SK-N-SH treated with all-trans-retinoic acid at 6 μM for 48 hours (cell line): ENCODE measurements around the gene BAIAP2L1.
A peak's percentile ranks its signal among the peaks of the same experiment; 100 is the strongest.

Experiments
- ATAC-seq: fragments of 200-7000 bp; cut with Tn5 transposase; 3 replicates; pipeline ENCODE4 v1.9.1; 2020; ENCODE audit warnings: mild to moderate bottlenecking, moderate library complexity
- ARNTL ChIP-seq: fragments of 450-650 bp; formaldehyde crosslinking; IDR thresholded peaks from 2 replicates; pipeline ENCODE4 v1.5.0; 2020; ENCODE audit warnings: low read depth, mild to moderate bottlenecking, moderate library complexity, borderline replicate concordance
- BACH2 ChIP-seq: fragments of 250-450 bp; sonication (Bioruptor Pico); IDR thresholded peaks from 2 replicates; pipeline ENCODE4 v1.9.0; 2021; ENCODE audit warnings: mild to moderate bottlenecking, borderline replicate concordance
- GLIS3 ChIP-seq: fragments of 250-450 bp; sonication (Bioruptor Pico); IDR thresholded peaks from 2 replicates; pipeline ENCODE4 v1.5.0; 2020; ENCODE audit warnings: mild to moderate bottlenecking, moderate library complexity
- ISL1 ChIP-seq: fragments of 250-450 bp; sonication (Bioruptor Pico); IDR thresholded peaks from 2 replicates; pipeline ENCODE4 v2.1.2; 2022; ENCODE audit warnings: mild to moderate bottlenecking, moderate library complexity
- OSR1 ChIP-seq: fragments of 250-450 bp; sonication (Bioruptor Pico); IDR thresholded peaks from 2 replicates; pipeline ENCODE4 v1.8.0; 2022; ENCODE audit warnings: moderate library complexity, mild to moderate bottlenecking, inconsistent platforms
- PATZ1 ChIP-seq: fragments of 250-450 bp; sonication (Bioruptor Pico); IDR thresholded peaks from 2 replicates; pipeline ENCODE4 v1.8.0; 2020; ENCODE audit warnings: mild to moderate bottlenecking, moderate library complexity, borderline replicate concordance
- PPARA ChIP-seq: fragments of 250-450 bp; sonication (Bioruptor Pico); IDR thresholded peaks from 2 replicates; pipeline ENCODE4 v1.5.0; 2020; ENCODE audit warnings: mild to moderate bottlenecking, borderline replicate concordance
- RARB ChIP-seq: fragments of 250-450 bp; sonication (Bioruptor Pico); IDR thresholded peaks from 2 replicates; pipeline ENCODE4 v1.8.0; 2021; ENCODE audit warnings: mild to moderate bottlenecking, moderate library complexity
- SNAI2 ChIP-seq: fragments of 250-450 bp; sonication (Bioruptor Pico); IDR thresholded peaks from 2 replicates; pipeline ENCODE4 v1.5.0; 2020; ENCODE audit warnings: mild to moderate bottlenecking, moderate library complexity
- ZC3H10 ChIP-seq: fragments of 250-450 bp; sonication (Bioruptor Pico); IDR thresholded peaks from 2 replicates; pipeline ENCODE4 v1.5.1; 2021; ENCODE audit warnings: mild to moderate bottlenecking, moderate library complexity
- ZFP3 ChIP-seq: fragments of 250-450 bp; sonication (Bioruptor Pico); IDR thresholded peaks from 2 replicates; pipeline ENCODE4 v1.5.0; 2020; ENCODE audit warnings: mild to moderate bottlenecking, moderate library complexity
- ZNF70 ChIP-seq: fragments of 450-650 bp; formaldehyde crosslinking; IDR thresholded peaks from 2 replicates; pipeline ENCODE4 v1.5.0; 2020; ENCODE audit warnings: mild to moderate bottlenecking, moderate library complexity
- ZNF8 ChIP-seq: fragments of 450-650 bp; formaldehyde crosslinking; IDR thresholded peaks from 2 replicates; pipeline ENCODE4 v1.5.0; 2020; ENCODE audit warnings: mild to moderate bottlenecking, moderate library complexity
- TF ChIP-seq, protein P1 (sequence below): fragments of 250-450 bp; sonication (Bioruptor Pico); IDR thresholded peaks from 2 replicates; pipeline ENCODE4 v1.5.1; 2020; ENCODE audit warnings: low read depth, mild to moderate bottlenecking, moderate library complexity
- TF ChIP-seq, protein P2 (sequence below): fragments of 250-450 bp; sonication (Bioruptor Pico); IDR thresholded peaks from 2 replicates; pipeline ENCODE4 v1.8.0; 2021; ENCODE audit warnings: low read depth, mild to moderate bottlenecking, moderate library complexity, borderline replicate concordance
- TF ChIP-seq, protein P3 (sequence below): fragments of 250-450 bp; sonication (Bioruptor Pico); IDR thresholded peaks from 2 replicates; pipeline ENCODE4 v1.5.1; 2021; ENCODE audit warnings: mild to moderate bottlenecking, moderate library complexity

The BAIAP2L1 gene

GRCh38 chr7:98287486-98287959 lies 113.4 kb downstream of the BAIAP2L1 start:
- no peak for ATAC-seq
- no peak for TF ChIP-seq ARNTL (CRISPR knock-in tag)
- no peak for TF ChIP-seq RARB (CRISPR knock-in tag)
- TF ChIP-seq PPARA (CRISPR knock-in tag), result no peak
- no peak for TF ChIP-seq ZNF70 (CRISPR knock-in tag)
- no peak for TF ChIP-seq PATZ1 (CRISPR knock-in tag)

GRCh38 chr7:98286701-98287485 lies 114.0 kb downstream of the BAIAP2L1 start:
- no peak for TF ChIP-seq RARB (CRISPR knock-in tag)
- no peak for TF ChIP-seq SNAI2 (CRISPR knock-in tag)
- TF ChIP-seq ZFP3 (CRISPR knock-in tag), result no peak
- no peak for TF ChIP-seq PATZ1 (CRISPR knock-in tag)
- TF ChIP-seq GLIS3 (CRISPR knock-in tag), result no peak
- TF ChIP-seq ZNF70 (CRISPR knock-in tag), result no peak
- no peak for ATAC-seq

DNA sequence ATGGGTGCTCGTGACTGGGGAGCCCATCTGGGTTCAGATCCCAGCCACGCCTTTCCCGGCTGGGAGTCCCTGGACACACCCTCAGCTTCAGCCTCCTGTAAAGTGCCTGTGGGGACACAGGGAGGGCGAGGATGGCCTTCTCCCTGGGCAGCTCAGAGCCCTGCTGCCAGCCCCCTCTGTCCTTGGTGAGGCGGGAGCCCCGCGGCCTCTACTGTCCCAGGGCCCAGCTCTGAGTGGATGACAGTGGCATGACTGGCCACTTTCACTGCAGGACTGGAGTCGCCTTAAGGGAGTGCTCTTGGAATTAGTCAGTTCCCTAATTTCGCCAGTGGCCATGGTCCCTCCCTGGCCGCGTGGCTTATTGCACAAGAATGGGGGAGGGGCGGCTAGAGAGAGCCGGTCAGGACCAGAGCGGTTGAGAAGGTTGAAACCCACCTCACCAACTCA lies 114.8 kb downstream of the BAIAP2L1 start:
- no peak for TF ChIP-seq GLIS3 (CRISPR knock-in tag)
- TF ChIP-seq ZFP3 (CRISPR knock-in tag), result 0 out of 2 replicates have a peak, but pooled peaks have one; percentile 45
- ATAC-seq, result no peak

DNA sequence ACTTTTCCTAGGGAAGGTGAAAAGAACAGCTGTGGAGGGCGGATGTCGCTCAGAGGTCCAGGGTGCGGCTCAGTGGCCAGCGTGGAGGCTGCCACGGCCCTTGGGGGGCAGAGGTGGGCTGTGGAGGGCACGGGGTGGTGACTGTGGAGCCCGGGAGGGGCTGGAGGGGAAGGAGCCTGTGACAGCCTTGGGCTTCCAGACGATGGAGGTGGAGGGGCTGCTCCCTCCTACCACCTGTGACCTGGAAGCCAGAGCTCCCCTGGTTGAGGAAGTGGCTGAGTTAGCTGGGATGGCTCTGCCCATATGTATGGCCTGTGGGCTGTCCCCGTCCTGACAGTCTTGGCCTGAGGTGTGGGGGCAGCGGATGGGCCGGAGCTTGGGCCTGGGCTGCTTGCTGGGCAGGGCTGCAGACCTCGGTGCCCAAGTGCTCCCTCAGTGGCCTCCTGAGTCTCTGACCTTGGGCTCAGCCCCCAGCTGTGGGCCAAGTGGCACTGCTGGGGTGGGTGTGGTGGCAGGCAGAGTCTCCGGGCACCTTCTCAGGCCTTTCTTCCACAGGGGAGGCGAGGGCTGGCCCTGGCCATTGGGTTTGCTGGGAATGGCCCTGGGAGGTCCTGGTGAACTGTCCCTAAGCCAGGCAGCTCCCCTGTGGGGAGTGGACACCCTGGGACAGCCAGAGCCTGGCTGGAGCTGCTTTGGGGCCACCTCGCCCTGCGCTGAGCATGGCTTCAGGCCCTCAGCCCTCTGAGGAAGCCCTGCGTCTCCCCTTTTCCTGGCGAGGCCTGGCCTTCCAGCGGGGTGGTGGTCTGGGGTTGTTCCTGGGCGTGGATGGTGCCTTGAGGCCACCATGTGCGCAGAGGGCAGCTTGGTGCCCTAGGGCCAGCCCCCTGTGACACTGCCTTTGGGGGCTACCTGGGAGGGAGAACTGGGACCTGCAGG lies 115.5 kb downstream of the BAIAP2L1 start:
- no peak for ATAC-seq
- TF ChIP-seq OSR1 (CRISPR knock-in tag) (no peak), PPARA (CRISPR knock-in tag) (no peak), ZNF8 (CRISPR knock-in tag) (no peak)
- TF ChIP-seq, protein P1, sequence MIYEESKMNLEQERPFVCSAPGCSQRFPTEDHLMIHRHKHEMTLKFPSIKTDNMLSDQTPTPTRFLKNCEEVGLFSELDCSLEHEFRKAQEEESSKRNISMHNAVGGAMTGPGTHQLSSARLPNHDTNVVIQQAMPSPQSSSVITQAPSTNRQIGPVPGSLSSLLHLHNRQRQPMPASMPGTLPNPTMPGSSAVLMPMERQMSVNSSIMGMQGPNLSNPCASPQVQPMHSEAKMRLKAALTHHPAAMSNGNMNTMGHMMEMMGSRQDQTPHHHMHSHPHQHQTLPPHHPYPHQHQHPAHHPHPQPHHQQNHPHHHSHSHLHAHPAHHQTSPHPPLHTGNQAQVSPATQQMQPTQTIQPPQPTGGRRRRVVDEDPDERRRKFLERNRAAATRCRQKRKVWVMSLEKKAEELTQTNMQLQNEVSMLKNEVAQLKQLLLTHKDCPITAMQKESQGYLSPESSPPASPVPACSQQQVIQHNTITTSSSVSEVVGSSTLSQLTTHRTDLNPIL (CRISPR knock-in tag), result no peak
- TF ChIP-seq, protein P2, sequence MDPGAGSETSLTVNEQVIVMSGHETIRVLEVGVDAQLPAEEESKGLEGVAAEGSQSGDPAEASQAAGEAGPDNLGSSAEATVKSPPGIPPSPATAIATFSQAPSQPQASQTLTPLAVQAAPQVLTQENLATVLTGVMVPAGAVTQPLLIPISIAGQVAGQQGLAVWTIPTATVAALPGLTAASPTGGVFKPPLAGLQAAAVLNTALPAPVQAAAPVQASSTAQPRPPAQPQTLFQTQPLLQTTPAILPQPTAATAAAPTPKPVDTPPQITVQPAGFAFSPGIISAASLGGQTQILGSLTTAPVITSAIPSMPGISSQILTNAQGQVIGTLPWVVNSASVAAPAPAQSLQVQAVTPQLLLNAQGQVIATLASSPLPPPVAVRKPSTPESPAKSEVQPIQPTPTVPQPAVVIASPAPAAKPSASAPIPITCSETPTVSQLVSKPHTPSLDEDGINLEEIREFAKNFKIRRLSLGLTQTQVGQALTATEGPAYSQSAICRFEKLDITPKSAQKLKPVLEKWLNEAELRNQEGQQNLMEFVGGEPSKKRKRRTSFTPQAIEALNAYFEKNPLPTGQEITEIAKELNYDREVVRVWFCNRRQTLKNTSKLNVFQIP (CRISPR knock-in tag), result no peak
- TF ChIP-seq, all 23 proteins: peak for 0

DNA sequence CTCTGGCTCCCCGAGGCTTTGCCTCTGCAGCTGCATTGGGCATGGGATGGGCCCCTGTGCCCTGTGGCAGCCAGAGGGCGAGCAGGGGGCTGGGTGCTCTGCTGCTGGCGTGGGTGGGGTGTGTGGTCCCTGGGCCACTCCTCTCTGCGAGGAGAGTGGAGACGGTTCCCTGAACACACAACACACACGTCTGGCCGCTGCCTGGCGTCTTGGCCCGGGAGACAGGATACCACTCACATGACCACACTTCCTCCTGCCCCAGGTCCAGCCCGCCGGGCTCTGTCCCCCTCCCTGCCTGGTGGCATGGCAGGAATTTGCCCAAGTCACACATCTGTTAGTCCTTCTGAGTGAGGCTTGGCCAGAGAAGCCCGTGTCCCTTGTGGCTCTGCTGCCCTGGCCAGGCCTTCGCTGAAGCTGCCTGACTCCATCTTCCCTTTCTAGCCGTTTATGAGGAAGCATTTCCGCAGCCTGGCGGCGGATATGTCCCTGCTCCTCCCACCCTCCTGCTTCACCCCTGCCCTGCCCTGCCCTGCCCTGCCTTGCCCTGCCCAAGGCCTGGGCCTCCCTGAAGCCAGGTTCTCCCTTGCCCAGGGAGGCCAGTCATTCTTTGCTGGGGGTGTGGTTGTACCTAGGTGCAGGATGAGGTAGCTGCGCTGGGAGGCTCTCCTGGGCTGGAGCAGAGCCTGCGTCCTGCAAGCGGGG lies 116.4 kb downstream of the BAIAP2L1 start:
- peak; percentile 75 for ATAC-seq
- TF ChIP-seq BACH2 (CRISPR knock-in tag) (no peak), ZC3H10 (CRISPR knock-in tag) (no peak), ISL1 (no peak), OSR1 (CRISPR knock-in tag) (no peak), SNAI2 (CRISPR knock-in tag) (no peak), PPARA (CRISPR knock-in tag) (no peak), ZNF8 (CRISPR knock-in tag) (no peak), ZNF70 (CRISPR knock-in tag) (no peak), ZFP3 (CRISPR knock-in tag) (no peak)
- TF ChIP-seq, protein P2 (CRISPR knock-in tag), result no peak
- TF ChIP-seq, protein P1 (CRISPR knock-in tag), result no peak
- TF ChIP-seq, protein P3, sequence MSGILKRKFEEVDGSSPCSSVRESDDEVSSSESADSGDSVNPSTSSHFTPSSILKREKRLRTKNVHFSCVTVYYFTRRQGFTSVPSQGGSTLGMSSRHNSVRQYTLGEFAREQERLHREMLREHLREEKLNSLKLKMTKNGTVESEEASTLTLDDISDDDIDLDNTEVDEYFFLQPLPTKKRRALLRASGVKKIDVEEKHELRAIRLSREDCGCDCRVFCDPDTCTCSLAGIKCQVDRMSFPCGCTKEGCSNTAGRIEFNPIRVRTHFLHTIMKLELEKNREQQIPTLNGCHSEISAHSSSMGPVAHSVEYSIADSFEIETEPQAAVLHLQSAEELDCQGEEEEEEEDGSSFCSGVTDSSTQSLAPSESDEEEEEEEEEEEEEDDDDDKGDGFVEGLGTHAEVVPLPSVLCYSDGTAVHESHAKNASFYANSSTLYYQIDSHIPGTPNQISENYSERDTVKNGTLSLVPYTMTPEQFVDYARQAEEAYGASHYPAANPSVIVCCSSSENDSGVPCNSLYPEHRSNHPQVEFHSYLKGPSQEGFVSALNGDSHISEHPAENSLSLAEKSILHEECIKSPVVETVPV (CRISPR knock-in tag), result no peak
